CD4-positive, alpha-beta T cell treated with Interleukin-6 at 100 ng/mL for 8 hours (primary cell): Measurements from ENCODE around the gene PCDH8.

Experiments used
- DNase-seq: peaks from one replicate; pipeline ENCODE4 v3.0.0-alpha.2; 2020; ENCODE audit warnings: mixed read lengths, low spot score

The PCDH8 gene, protein sequence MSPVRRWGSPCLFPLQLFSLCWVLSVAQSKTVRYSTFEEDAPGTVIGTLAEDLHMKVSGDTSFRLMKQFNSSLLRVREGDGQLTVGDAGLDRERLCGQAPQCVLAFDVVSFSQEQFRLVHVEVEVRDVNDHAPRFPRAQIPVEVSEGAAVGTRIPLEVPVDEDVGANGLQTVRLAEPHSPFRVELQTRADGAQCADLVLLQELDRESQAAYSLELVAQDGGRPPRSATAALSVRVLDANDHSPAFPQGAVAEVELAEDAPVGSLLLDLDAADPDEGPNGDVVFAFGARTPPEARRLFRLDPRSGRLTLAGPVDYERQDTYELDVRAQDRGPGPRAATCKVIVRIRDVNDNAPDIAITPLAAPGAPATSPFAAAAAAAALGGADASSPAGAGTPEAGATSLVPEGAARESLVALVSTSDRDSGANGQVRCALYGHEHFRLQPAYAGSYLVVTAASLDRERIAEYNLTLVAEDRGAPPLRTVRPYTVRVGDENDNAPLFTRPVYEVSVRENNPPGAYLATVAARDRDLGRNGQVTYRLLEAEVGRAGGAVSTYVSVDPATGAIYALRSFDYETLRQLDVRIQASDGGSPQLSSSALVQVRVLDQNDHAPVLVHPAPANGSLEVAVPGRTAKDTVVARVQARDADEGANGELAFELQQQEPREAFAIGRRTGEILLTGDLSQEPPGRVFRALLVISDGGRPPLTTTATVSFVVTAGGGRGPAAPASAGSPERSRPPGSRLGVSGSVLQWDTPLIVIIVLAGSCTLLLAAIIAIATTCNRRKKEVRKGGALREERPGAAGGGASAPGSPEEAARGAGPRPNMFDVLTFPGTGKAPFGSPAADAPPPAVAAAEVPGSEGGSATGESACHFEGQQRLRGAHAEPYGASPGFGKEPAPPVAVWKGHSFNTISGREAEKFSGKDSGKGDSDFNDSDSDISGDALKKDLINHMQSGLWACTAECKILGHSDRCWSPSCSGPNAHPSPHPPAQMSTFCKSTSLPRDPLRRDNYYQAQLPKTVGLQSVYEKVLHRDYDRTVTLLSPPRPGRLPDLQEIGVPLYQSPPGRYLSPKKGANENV

DNA sequence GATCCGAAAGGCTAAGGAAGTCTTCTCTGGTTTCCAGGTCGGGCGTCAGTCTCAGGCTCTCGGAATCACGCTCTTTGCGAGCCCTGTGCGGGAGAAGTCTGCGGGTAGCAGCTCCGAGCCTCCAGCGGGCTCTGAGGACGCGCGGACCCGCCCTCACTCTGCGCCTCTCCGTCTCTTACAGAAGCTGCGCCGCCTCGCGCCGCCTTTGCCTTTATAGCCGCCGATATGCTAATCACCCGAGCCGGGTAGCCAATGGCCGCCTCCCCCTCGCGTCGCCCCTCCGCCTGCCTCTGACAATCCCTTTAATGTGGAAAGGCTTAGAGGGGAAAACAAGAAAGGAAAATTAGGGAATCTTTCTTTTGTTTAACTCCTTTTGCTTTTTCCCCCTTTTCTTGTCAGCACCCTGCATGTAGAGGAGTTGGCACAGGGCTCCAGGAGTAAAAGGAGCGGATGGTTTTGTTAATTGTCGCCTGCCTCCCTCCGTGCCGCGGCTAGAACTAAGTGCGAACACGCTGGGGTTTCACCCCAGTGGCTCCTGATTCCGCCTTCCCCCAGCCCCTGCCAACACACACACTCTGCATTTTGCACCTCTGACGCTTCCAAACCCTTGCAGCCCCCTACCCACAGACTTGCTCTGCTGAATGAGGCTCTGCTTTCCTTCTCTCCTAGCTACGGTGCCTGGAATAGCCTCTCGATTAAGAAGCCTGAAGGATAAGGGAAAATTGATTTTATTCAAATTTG, at the start of gene PCDH8:
Gene PCDH8 (minus strand): TSS at position 186 of the 741 bp plus-strand sequence. CDS start 204 bp downstream, outside the sequence.
- no peak for DNase-seq

DNA sequence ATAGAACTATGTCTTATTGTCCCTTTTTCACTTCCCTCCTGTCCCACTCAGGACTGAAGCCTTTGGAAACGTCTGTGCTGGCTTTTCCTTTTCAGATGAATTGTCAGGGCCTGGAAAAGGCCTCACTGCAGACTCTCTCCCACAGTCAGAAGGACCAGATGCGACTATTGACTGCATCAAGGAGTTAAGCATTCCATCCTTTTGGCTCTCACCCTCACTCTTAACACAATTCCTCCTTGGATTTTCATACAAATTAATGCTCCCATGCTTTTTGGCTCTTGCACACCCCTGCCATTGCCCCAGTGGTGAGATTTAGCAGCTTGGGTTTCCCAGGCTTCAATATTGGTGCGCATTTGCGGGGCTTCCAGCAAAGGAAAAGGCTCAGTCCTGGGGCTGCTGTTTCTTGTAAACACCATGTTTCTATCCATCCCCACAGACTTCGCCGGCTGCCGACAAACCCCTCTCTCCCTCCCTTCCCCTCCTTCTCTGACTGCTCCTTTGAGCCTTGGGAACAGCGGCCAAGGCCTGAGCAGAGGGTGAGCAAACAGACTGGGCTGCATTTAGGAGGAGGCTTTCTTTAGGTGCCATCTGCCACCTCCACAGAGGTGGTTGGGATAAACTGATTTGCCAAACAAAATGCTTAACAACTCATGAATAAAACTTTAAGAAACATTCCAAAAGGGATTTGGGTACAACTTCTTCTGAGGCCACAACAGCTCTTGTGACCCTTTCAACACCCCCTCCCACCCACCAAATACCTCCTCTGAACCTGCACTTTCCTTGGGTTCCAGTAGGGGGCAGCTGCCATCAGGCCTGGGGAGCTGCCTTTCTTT, 48.6 kb upstream of the PCDH8 start:
- DNase-seq, result no peak

DNA sequence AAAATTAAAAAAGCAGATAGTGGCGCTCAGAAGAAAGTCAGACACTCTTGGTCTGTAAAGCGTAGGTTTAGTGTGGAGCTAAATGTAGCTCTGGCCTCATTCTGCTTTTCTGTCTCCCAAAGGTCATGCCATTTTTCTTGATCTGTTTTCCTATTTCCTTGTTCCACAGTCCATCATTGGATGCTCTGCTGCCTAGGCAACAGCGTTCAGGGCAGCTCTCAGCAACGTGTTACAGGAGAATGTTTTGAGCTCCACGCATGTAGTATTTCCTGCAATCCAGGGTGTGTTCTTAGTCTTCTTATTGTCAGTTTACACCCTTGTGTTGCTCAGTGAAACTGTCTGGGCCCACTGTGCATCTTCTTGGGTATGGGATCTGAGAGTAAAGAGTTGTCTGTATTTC, 46.0 kb upstream of the PCDH8 start:
- no peak for DNase-seq

DNA sequence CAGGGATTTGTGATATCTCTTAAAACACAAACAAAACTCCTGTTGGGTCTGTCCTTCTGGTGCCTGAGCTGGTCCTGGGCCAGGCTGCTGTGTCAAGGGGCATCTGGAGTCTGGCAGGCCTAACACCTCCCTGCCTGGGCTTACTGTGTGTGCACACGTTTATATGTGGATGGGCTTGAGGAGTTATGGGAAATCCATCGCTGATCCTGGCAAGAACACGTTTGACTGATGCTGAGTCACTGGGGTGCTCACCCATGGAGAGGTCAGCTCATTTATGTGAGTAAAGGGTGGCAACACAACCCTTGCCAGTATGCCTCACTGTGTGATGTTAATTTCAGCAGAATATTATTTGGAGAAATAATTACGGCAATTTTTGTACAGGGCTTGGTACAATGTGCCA, 44.5 kb upstream of the PCDH8 start:
- DNase-seq, result no peak

DNA sequence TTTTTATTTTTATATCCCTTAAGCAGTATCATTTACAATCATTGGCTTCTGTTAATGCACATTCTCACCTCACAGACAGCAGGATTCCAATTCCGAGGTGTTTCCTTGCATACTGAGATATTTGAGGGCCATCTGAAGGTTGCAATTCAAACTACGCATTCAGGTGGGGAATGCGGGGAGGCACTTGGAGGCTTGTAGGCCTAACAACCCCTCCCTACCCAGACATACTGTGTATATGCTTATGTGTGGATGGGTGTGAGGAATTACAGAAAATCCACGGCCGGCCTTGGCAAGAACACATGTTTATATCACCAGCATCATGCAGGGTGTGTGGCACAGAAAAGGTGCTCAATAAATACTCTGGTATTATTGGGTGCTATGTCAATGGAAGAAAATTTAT, 43.3 kb upstream of the PCDH8 start:
- DNase-seq, result no peak

DNA sequence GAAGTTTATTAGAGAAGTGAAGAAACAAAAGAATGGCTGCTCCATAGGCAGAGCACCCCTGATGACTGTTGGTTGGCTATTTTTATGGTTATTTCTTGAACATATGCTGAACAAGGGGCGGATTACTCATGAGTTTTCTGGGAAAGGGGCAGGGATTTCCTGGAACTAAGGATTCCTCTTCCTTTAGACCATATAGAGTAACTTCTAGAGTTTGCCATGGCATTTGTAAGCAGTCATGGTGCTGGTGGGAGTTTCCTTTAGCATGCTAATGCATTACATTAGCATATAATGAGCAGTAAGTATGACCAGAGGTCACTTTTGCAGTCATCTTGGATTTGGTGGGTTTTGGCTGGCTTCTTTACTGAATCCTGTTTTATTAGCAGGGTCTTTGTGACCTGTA, 38.7 kb upstream of the PCDH8 start:
- no peak for DNase-seq

DNA sequence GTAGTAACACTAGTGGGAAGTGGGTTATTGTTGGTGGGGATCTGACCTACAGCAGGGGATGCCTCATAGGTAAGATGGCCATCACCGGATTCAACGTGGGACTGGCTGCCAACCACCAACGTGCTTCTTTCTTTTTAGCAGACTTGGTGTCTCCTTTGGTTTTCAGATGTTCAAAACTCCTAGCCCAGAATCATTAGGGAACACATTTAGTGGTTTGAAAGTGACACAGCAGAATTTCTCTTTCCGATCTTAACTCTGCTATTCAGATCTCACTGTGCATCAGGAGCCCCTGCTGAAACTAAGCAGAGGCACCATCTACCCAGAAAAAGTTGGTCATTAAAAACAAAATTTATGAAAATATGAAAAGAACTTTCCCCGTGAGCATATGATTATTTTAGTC, 36.7 kb upstream of the PCDH8 start:
- no peak for DNase-seq

DNA sequence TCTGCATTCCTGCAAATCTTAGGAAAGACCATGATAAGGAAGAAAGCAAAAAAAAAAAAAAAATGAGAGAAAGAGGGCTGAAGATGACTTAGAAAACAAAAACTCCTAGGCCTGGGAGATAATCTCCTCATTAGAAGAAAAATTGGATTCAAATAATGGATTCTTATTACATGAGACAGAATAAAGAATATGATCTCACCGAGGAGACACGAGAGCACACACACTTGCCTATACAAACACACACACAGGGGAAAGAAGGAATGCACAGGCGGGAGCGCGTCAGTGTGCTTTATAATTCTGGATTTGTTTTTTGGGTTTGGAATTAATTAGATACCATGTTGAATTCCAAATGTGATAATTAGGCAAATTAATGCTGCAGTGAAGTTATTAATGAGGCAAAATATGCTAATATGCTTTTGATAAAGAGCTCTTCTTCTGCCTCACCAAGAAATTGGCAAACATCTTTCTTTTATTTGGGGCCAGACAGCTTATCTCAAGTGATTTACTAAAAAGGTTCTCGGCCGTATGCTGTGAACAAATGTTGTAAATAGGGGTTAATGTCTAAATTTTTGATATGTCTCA, 36.1 kb upstream of the PCDH8 start:
- DNase-seq, result no peak

DNA sequence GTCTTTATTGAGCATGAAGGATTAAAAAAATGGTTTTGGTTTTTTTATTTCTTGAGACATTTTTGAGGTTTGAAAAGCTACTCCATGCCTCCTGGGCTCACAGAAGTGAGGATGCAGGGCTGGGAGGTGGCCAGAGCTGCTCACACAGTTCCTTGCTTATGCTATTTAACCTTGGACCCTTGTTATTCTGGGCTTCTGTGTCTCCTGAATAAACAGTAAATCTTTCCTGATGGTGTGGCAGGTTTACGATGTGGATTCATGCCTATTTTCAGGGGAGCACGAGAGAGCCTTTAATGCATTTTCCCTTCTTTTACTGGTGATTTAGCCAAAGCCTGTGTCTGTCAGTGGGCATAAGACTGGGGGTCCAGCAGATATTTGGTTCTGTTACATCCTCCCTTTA, 34.3 kb upstream of the PCDH8 start:
- DNase-seq, result no peak

DNA sequence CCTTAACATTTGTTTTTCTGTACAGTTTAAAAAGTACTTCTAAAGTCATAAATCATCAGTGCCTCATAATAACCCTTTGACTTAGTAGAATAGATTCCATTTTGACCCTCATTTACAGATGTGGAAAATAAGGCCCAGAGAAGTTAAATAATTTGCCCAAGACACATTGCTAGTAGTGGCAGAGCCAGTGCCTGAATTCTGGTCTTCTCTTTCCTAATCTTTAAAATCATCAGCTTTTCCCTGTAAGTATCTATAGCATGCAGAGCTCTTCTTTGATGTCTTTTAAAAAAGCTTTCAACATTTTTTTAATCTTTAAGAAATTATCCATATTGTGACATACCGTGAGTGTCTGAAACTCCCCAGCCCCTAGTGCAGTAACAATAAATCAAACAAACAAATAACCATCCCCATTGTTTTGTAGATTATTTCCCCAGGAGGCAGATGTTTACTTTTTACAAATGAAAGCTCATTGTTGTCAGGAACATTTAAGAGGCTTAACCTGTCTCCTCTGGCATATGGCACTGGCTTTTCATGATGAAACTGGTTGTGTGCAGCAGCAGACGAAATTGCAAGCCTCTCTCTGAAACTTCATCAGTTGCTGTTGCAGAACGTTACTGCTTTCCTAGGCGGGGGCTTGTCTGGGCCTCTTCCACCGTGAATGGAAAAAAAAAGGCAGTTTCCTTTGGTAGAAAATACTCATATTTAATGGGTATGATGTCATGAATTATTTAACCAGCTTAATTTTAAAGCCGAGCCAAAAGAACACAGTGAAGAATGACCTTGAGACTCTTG, 31.7 kb upstream of the PCDH8 start:
- no peak for DNase-seq

DNA sequence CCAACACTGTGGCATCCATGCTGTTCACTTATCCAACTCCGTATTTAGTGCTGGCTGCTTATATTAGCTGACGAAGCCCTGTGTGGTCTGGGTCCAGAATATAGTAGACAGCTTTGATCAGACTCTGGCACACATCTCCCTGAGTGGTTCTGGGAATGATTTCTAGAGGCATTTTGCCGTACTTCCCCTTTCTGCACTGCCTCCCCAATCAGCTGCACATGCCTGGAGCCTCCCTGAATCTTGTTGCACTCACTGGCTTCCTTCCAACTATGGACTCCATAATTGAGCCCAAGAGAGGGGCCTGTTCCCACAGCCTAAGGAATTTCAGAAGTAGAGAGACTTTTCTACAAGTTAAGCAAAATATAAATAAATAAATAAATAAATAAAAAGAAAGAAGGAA, 30.4 kb upstream of the PCDH8 start:
- no peak for DNase-seq

DNA sequence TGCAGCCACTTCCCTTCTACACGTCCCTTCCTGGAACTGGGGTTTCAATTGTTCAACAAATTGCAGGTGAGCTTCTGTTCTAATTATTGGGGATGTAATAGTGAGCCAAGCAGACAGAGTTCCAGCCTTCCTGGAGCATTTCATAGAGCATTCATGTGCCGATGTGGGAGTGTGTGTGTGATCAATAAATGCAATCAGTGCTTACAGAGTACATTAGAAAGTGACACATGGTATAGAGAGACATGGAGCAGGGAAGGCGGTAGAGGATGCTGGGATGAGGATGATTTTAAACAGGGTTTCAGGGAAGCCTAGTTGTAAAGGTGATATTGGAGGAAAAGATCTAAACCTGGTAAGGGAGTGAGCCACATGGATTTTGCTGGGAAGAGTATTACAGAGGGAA, 21.7 kb upstream of the PCDH8 start:
- DNase-seq, result no peak

DNA sequence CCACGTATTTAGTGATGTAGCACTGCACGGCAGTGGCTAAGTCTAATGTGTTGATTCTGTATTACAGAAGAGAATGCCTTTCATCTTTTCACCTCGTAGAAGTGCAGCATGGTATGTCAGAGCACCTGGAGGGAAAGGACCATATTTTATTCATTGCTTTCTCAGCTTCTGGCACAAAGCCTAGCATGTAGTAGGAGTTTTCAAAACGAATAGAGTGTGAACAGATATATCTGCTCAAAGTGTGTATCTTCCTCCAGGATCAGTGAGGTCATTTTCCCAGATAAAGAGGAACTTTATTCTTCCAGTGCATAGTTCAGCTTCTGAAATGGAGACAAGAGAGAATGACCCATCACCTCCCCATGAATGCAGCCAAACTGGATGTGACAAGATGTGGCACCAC, 21.2 kb upstream of the PCDH8 start:
- no peak for DNase-seq

DNA sequence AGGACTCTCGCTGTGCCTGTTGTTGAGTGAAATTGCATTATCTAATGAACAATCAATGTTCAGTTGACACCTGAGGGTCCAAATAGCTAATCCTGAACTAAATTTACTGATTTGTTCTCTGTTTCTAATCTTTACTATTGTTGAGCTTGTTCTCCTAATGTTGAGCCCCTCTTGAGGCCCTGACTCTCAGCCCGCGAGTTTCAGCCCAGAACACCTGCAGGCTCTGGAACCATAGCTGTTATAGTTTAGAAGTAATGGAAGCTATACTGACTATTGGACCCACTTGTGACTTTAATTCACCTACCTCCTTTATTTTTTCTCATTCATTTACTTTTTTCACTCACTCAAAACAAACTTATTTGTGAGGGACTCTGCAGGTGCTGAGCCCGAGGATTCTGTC, 20.6 kb upstream of the PCDH8 start:
- DNase-seq, result no peak

DNA sequence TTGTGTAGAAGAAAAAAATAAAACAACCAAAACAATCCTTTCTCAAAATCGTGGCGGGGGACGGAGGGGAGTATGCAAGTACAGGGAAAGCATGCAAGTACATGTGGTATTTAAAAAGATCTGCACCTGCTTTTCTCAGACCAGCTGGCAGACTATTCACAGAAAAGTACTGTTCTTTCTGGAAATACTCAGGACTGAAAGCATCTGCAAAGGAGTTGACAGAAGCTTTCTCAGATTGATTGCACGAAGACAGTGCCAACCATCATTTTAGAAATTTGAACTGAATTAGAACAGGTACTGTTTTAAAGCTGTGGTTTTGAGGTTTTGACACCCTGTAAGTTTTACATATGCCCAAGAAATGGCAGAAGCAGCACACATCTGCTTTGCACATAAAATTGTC, 19.8 kb upstream of the PCDH8 start:
- no peak for DNase-seq

DNA sequence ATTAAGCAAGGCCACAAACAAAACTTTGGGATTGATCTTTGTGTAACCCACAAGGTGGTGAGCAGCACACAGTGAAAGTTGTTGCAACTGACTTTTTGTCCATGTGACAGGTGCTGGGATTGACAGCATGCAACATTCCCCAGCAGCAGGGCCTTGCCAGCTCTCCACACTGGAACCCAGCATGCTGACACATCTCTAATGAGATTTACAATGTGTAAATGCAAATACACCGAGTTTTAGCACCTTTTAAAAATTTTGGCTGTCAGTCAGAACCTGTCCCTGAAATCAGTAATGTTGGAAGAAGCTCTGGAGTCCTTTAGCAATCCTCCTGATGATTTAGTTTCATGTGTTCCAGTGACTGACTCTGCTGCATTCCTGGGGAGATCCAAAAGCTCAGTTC, 16.5 kb upstream of the PCDH8 start:
- no peak for DNase-seq

DNA sequence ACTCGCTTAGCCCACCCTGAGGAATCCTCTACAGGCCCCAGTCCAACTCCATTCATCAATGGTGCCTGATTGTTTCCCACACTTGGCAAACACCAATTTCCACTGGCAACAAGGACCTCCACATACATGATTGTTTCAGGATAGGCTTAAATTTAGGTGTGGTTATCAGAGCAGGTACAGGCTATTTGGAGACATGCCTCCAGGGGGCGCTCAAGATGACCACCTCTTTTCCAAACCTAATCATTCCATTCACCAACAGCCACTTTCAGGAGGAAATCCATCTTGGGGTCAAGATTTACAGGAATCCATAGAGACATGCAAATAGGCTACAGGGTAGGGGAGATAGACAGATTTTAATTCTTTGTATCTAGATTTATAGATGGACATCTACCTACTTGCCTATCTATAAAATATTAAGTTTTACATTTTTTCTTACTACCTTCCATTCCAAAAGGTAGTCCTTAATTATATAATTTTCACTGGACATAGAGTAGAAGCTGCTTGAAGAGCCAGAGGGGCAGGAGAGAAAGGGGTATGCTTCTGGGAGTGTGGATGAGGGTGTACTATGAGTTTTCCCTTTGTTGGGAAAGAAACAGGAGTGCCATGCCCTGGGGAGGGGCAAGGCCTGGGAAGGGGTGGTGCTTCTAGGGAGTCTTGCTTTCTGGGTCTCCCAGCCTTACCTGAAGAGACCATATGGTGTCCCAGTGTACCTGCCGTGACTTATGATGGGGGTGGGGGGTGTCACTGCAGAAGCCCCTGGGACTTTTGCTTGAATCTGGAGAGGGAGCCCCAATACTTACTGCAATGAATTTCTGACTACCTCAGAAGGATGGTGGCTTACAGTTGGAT, 14.1 kb upstream of the PCDH8 start:
- DNase-seq, result no peak

DNA sequence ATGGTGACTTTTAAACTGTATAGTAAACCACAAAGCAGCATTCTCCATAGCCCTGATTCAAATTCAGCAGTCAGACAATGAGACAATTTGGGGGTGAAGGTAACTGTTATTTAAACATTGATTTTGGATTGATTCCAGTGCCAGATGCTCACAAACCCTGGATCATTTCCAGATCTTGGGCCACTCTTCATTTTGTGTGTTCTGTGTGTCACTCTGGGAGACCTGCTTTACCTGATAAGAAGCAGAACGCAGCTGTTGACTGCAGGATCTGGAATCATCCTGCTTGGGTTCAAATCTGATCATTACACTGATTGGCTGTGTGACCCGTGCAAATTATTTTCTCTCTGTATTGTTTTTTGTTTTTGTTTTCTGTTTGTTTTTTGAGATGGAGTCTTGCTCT, 4.0 kb upstream of the PCDH8 start:
- no peak for DNase-seq
